HEK293 (cell line): ENCODE results near the gene ME2.

Experiments used
- CTCF ChIP-seq: fragments of 450-650 bp; formaldehyde crosslinking; IDR thresholded peaks from 2 replicates; pipeline ENCODE4 v1.5.1; 2016; ENCODE audit warnings: missing biosample characterization, missing genetic modification characterization
- FEZF1 ChIP-seq: fragments of 450-650 bp; formaldehyde crosslinking; IDR thresholded peaks from 2 replicates; pipeline ENCODE4 v1.5.1; 2016; ENCODE audit warnings: missing biosample characterization, missing genetic modification characterization
- KLF1 ChIP-seq: fragments of 450-650 bp; formaldehyde crosslinking; IDR thresholded peaks from 2 replicates; pipeline ENCODE4 v1.5.1; 2016; ENCODE audit warnings: missing biosample characterization, missing genetic modification characterization
- KLF10 ChIP-seq: fragments of 450-650 bp; IDR thresholded peaks from 2 replicates; pipeline ENCODE4 v1.5.1; 2018; ENCODE audit warnings: missing biosample characterization, mild to moderate bottlenecking, missing genetic modification characterization
- MYNN ChIP-seq: fragments of 450-650 bp; formaldehyde crosslinking; IDR thresholded peaks from 2 replicates; pipeline ENCODE4 v1.5.1; 2016; ENCODE audit warnings: missing biosample characterization, missing genetic modification characterization, borderline replicate concordance
- PRDM2 ChIP-seq: fragments of 450-650 bp; formaldehyde crosslinking; IDR thresholded peaks from 2 replicates; pipeline ENCODE4 v1.5.1; 2016; ENCODE audit warnings: missing biosample characterization, missing genetic modification characterization, borderline replicate concordance
- ZNF114 ChIP-seq: fragments of 450-650 bp; formaldehyde crosslinking; IDR thresholded peaks from 2 replicates; pipeline ENCODE4 v1.5.0; 2017; ENCODE audit warnings: missing biosample characterization, missing genetic modification characterization
- ZNF24 ChIP-seq: fragments of 450-650 bp; formaldehyde crosslinking; IDR thresholded peaks from 2 replicates; pipeline ENCODE4 v1.5.1; 2016; ENCODE audit warnings: missing biosample characterization, missing genetic modification characterization
- ZNF558 ChIP-seq: fragments of 450-650 bp; formaldehyde crosslinking; IDR thresholded peaks from 2 replicates; pipeline ENCODE4 v1.5.1; 2016; ENCODE audit warnings: missing biosample characterization, missing genetic modification characterization

GRCh38 chr18:50944245-50944932, 65.5 kb downstream of the ME2 start:
- no peak for TF ChIP-seq MYNN
- no peak for TF ChIP-seq KLF10 (tag by site-specific recombination)
- TF ChIP-seq CTCF, result no peak
- TF ChIP-seq KLF1, result no peak
- TF ChIP-seq ZNF24, result no peak
- no peak for TF ChIP-seq FEZF1 (tag by site-specific recombination)
- TF ChIP-seq PRDM2 (tag by site-specific recombination), result no peak
- TF ChIP-seq ZNF114 (tag by site-specific recombination), result no peak
- no peak for TF ChIP-seq ZNF558 (tag by site-specific recombination)
